Measurements from ENCODE around the gene LENEP.
A peak's percentile ranks its signal among the peaks of the same experiment; 100 is the strongest.

Gene LENEP, protein sequence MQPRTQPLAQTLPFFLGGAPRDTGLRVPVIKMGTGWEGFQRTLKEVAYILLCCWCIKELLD

DNA sequence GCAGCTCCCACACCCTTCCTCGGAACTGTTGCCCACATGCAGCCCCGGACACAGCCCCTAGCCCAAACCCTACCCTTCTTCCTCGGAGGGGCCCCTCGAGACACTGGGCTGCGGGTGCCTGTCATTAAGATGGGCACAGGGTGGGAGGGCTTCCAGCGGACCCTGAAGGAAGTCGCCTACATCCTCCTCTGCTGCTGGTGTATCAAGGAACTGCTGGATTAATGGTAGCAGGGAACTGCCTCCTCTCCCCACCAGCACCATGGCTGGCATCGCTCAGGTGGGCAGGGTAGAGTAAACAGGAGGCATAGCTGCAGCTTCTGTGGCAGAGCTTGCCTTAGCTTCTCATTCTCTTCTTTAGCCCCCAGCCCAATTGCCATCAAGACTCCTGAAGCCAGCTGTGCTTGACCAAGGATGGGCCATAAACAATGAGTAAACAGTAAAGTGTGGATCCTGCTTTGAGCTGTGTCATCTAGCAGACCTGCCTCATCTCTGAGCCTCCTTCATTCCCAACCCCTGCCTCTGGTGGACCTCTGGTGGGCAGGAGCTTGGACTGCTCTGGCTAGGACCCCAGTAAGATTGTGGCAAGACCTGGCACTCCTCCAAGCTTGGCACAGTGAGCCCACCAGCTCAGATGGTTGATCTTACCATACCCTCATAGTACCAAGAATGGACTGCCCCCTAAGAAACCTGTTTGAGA lies at the start of gene LENEP:
TSS of gene LENEP (plus strand) at position 15 of the 697 bp plus-strand sequence. CDS start at position 37, 22 bp downstream.
- no peak for FAIRE-seq

DNA sequence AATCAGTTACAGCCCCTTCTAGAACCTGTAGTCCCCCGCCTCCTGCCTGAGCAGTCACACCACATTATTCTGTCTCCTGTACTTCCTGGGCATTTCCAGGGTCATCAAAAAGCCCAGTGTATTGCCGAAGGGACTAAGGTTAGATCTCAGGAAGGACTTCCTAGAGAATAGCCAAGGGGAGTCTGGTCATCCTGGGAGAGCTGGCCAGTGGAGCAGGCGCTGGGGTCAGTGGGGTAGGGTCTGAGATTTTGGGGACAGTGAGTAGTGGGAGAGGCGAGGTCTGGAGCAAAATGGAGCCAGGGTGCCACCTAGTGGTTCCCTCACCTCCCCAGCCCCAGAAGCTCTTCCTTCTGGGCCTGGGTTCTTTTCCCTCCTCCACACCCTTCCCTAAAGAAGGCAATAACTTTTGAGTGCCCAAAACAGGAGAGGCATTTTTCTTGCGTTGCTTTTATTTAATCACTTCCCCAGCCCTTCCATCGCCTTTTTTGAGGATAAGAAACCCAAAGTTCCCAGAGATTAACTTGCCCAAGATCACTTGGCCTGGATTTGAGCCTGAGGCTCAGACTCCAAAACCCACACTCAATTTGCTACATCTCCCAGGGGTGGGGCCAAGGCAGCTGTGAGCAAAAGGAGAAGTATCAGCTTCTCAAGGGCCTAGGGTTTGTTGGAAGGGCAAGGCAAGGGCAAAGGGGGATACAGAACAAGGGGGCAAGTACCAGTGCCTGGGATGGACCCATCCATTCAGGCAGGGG lies 49.6 kb upstream of the LENEP start:
- no peak for FAIRE-seq

DNA sequence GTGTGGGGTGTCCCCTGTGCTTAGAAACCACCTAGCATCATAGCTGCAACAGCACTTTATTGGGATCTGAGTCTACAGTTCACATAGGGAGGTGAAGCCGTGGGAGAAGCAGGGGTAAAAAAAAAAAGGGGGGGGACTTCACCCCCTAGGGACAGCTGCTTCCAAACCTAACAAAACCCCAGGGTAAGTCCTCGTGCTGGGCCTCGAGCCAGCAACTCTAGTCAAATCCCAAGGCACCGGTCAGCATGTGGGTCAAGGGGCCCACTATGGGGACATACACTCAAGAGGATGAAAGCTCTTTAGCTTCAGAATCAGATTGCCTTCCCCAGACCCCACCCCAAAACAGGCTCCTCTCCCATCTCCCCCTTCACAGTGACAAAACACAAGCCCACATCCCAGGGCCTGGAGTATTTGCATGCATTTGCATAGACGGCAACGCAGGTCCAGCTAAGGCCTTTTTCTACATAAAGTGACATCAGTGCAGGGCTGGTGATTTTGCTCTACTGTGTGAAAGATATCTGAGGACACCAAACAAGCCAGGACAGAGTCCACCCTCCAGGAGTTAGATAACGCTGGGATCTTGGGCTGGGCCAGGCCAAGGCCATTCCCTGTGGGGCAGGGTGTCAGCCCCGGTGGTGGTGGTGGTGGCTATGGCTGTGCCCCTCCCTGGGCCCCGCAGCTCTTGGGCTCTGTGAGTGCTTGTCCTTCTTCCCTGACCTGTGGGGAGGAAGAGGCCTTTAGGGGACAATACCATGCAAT lies 48.8 kb upstream of the LENEP start:
- no peak for FAIRE-seq

DNA sequence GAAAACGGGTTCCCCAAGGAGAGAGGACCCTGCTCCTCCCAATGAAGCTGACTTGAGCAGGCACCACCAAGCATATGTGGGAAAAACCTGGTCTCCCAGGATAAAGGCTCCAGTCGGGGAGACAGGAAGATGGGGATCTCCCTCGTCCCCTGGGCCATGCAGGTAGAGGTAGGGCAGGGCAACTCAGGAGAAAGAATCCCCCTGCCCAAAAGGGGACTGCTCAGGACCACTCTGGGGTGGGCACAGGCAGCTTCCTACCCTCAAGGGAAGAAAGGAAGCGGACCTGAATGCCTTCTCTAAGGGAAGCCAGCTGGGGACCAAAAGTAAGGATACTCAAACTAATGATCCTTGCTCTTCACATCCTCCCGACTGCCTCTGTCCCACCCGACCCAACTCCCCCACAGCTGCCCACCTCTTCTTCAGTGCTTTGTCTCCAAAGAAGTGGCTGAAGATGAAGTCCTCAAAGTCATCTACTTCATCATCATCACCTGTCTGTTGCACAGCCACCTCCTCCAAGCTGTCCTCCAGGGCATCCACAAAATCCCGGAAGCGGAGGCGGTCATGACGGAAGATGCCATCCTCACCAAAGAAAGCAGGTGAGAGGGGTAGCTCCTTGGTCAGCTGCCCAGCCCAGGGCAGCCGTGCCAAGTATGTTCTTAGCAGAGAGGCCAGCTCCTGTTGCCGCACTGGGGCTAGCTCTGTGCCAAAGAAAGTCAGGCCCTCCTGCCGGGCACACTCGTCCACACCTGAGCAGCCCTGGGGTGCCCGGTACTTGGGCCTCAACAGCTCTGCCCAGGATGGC lies 48.0 kb upstream of the LENEP start:
- no peak for FAIRE-seq

DNA sequence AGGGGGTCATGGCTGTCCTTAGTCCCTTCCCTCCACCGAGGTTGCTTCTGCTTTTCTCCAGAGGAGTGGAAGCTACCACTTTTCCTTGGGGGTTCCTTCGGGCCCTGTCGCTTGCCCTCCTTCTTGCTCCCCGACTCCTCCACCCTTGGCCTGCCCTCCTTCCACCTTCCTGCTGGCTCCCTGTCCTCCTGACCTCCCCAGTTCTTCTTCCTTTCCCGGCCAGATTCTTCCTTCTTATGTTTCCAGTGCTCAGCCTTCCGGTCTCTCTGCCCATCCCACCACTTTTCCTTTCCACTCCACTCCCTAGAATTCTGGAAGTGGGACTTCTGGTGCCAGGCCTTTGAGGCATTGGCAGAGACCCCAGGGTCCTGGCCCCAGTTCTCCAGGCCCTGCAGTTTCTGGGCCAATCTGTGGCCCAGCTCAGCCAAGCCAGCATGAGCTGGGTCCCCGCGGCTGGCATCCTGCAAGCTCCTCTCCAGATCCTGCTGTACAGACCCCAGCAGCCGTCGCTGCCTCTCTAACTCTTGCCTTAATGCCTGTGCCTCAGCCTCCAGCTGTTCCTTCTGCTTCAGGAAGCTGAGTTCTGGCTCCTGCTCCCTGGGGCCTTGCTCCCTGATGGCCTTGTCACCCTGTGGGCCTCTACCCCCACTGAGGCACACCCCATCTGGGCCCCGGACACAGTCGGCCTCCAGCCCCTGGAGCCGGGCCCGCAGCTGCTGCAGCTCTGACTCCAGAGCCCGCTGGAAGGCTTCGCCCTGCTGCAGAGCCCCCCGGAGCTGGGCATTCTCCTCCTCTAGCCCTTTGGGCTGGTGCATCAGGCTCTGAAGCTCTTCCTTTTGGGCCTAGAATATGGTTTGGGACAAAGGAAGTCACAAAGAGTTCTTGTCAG lies 47.2 kb upstream of the LENEP start:
- FAIRE-seq: no peak

DNA sequence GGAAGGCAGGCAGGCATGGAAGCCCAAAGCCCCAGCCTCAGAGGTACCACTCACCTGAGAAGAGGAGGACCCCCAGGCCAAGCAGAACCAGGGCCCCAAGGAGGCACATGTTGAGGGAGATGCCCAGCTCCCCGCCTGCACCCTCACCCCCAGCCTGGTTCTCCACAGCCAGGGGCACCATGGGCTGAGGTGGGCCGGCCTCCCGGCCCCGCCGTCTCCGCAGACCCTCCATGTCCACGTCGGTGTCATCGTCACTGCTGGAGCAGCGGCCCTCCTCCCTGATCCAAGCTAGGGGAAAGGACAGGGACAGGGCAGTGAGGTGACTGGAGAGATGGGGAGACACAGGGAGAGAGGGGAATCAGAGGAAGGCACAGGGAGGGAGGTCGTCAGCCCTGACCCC lies 45.3 kb upstream of the LENEP start:
- FAIRE-seq: no peak

DNA sequence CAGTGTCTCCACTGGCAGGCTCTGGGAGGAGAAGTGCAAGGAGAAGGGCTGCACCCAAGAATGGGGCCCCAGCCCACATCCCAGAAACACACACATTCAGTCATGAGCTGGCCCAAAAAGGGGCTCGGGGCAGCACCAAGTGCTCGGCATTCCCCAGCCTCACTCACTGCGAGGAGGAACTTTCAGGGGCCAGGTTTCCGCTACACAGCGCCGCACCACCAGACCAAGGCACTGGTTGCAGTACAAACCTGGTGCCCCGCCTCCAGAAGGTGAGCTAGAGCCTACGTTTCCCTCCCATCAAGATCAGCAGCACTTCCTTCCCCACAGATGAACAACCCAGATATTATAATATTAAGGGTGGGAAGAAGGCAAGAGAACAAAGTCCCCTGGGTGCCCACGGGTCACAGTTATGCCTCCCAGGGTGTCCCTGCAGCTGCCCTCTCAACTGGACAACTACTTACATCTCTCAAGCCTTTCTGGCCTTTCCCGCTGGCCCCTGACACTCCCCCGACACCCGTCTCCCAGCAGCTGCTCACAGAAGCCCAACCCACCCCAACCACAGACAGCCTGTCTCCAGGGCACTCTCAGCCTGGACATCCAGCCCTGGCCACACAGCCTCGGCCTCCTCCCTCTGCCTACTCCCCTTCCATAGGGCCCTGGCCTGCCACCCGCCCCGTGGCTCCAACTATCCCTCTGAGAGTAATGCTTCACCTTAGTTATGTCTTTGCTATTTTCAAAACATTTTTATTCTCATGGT lies 41.3 kb upstream of the LENEP start:
- no peak for FAIRE-seq

DNA sequence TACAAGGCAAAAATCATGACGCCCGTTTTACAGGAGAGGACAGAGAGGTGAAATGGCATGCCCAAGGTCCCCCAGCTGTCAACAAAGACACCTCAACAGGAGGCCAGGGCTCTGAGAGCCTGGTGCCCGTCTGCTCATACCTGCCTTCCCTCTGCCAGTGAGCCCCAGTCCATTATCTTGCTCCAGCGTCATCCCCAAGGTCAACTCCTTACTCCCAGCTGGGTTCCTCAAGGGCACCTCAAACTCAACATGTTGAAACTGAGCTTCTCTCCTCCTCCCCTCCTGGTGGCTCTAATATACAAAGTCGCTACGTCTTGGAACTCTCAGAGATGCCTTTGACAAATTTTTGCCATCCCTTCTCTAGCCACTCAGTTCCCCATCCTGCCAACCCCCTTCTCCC lies 40.7 kb upstream of the LENEP start:
- no peak for FAIRE-seq

DNA sequence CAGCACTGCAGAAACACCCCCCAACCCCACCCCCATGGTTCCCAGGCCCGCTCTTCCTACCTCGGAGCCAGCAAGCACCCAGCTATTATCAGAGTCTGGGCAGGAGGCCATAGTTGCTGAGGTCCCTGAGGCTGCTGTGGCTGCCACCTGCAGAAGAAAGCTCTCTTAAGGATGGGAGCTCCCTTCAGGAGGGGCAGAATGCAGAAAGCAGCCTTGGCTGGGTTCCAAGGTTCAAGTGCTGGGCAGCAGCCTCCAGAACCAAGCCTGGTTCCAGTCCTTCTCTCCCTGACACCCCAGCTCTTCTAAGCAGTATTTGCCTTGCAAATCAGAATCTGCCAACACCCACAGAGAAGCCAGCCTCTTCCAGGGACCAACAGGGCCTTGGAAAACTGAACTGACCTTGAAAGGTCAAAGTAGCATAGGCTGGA lies 39.8 kb upstream of the LENEP start:
- FAIRE-seq: no peak

DNA sequence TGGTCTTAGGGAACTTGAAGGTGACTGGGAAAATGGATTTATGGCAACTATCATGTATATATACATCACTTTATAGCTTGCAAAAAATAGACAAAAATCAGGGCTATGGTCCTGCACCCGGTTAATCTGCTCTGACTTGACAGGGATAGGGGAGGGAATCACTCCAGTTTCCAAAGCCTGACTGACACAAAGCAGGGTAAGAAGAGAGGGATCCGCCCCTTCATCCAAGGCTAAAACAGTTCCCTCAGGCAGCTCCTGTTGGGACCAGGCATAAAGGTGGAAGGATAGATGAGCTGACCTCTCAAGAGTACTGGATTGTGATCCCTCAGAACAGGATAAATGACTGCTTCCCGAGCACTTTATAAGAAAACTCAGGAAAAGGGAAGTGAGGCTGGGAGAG lies 38.8 kb upstream of the LENEP start:
- no peak for FAIRE-seq

DNA sequence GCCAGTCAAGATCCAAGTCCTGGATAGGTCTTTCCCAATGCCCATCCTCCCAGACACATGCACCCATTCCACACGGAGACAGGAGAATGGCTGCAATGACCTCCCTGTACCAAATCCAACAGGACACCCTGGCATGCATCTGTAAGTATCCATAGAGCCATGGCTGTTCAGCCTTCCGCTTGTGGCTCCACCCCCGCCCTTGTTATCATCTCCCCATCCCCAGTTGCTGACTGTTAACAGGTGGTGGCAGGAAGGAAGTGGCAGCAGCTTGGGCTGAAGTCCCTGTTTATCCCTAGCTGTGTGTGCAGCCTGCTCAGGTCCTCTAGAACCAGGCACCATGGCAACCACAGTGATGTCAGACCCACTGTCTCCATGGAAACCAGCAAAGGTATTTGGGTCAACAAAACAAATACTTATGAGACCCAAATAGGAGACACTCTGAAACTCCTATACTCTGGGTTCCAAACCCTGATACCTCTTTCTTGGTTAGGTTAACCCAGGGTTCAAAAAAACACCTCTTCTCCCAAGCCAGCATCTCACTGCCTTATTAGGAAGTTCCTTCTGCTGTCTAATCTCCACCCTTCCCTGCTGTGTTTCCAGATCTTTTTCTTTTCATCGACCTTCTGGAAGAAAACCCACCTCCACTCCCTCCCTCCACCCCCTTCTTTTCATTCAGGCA lies 38.2 kb upstream of the LENEP start:
- FAIRE-seq: no peak

DNA sequence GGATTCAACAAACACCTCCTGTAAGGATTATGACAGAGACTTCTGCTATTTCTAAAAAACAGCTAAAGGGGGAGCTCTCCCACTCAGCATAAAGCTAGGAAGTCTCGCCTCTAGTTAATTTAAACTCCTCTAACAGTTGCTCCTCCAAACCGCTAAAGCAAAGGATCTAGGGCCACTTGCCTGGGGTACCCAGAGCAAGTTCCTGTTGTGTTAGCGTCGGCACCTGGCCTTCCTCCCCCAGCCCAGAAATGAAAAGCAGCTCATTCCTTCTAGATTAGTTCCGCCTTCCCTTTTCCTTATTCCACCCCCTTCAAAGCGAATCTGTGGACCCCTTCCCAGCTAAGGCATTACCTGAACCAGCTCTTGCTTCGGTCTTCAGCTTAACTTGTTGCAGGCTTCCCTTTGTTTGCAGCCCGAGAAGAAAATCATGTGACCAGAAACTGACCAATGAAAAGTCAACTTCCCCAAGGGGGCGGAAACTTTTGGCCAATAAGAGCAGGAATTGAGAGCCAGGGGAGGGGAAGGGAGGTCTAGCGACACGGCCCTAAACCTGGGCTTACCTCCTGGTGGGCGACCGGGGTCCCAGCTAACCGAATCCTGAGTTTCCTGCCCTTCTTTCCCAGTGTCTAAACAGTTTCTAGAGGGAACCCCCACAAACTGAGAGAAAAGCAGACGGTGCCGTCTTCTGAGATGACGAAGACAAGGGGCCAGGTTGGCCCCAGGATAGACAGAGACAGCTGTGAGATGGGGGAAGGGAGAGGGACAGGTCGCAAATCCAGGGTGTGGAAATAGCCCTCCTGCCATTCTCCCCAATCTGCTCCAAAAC lies 37.5 kb upstream of the LENEP start, which contains the start of gene PBXIP1:
TSS of gene PBXIP1 (minus strand) at position 382 of the 826 bp plus-strand sequence. CDS start 2,378 bp downstream, outside the sequence.
- peak; percentile 74 for FAIRE-seq

DNA sequence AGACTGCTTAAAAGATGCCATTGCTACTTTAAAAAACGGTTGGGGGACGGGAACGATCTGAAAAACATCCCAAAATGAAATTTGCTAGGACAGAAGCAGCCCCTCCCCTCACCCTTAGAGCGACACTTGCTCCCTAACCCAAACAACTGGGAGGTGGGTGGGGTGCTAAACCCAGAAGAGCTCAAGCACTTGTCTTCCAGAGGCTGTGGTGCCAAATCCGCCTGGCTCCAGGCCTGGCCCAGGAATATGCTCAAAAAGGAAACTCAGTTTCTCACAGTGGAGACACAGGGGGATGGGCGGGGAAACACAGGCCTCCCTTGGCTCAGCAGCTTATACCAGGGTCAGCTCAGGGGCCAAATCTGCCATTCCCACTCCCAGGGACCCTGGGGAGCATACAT lies 36.8 kb upstream of the LENEP start:
- no peak for FAIRE-seq

DNA sequence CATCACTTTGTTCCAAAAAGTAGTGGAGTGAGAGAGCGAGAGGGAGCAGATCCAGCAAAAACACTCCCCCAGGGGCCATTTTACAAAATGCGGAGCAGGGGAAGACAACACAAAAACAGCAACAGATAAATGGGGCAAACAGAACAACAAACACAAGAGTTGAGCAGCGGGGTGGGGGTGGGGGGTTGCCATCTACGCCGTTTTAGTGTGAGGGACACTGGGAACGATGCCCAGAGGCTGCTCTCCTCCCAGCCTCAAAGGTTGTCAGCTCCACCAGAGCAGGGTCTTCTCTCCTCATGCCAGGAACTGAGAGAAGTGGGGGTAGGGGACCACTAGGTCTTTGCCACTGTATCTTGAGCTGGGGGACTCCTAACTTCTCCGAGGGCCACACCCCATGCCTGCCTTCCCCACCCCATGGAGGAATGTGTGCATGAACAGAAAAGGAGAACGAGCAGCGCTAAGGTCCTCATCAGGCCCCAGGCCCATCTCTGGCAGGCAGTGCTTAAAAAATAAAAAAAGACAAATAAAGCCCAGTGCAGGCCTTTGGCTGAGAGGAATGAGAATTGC lies 36.2 kb upstream of the LENEP start:
- no peak for FAIRE-seq

DNA sequence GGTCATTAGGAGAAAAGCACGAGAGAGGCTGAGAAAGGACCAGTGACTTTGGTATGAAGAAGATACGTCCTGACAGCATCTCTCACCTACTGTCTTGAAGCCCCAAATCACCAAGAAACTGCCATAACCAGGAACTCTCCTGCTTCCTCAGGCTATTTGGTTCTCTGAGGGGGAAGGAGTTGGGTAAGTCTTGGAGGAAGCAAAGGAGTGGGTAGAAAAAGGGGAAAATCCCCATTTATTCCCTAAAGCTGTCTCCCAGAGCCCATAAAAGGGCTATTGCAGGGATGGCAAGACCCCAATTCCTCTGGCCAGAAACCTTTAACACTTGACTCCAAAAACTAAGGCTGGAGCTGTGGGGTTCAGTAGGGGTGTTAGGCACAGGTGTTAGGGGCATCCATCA lies 35.4 kb upstream of the LENEP start:
- no peak for FAIRE-seq

DNA sequence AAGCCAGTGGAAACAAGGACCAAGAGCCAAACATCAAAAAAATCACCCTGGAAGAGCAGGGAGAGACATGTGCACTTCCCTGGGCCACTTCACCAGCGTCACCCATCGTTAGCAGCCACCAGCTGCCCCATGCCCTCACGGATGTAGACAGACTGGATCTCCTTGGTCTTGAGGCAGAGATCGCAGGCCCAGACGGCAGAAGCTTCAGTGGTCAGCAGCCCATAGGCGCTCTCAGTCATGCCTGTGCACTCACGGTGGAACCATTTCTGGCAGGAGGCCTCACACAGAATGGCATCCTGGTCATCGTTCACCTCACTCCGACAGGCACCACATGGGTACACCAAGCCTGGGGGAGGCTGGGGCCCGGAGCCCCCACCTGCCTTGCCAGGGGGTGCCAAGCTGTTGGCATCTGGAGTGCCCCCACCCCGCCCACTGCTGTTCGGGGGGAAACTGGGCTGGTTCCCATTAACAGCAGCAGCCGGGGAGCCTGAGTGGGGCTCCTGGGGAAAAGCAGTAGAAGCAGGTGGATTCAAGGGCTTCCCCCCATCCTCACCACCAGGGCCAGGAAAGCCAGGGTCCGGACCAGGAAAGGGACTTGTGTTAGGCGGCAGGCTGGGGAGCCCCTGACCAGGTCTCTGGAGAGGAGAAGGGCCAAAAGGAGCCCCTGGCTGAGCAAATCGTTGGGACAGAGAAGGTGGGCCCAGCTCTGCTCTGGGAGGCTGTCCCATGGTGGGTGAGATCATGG lies 34.5 kb upstream of the LENEP start:
- FAIRE-seq: no peak

DNA sequence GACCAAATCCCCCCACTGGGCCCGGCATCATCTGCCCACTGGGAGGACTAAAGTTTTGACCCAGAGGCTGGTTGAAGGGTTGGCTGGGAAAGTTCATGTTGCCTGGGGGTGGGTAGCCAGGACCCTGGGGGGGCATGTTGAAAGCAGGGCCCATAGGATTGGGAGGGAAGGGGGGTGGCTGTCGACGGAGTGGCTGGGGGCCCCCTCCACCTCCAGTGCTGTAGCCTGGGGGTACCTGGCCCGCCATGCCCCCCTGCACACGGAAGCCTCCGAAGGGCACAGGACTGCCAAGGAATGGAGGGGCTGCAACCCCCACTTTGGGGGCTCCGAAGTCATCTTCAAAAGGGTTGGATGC lies 34.0 kb upstream of the LENEP start:
- no peak for FAIRE-seq

DNA sequence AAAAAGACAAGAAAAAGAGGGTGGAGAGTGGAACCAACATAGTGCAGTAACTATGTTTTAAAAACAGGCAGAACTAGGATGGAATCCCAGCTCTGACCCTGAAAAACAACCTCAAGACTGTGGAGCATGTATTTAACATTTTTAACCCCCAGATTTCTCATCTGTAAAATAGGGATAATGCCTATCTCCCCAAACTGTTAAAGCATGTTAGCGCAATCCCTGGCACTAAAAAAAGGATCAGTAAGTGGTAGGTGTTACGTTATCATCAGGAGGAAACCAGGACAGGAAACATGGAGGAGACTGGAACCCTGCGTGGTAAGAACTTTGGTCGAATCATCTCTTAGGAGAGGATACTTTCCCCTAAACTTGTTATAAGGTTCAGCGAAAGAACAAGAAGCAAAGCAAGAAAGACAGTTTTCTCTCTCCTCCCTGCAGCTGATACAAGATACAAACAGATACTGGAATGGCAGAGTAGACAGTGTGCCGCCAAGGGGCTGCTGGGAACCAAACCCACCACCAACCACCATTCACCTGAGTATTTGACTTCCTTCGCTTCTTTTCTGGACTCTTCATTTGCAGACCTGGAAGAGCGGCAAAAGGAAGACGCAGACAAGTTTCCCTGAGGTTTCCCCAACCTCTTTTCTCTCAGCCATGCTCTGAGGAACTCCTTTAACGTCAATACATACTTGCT lies 32.8 kb upstream of the LENEP start:
- no peak for FAIRE-seq

All from A204.1 (cell line).